K562 (cell line): Measurements from ENCODE around the gene BNIP5. TPM values are rescaled to one million over a fixed set of nuclear protein-coding genes. Genes with fewer than 3 reads are reported as not detected.

Experiments
- CREM ChIP-seq: IDR thresholded peaks from 2 replicates; pipeline ENCODE4 v1.6.1; 2014; ENCODE audit warnings: antibody characterized with exemption, low read depth
- EP300 ChIP-seq: IDR thresholded peaks from 2 replicates; pipeline ENCODE4 v1.6.1; 2012; ENCODE audit warnings: low read length, improper control_type of control experiment
- HNRNPK ChIP-seq: fragments of 200-400 bp; formaldehyde crosslinking; IDR thresholded peaks from one replicate; pipeline ENCODE4 v1.6.1; 2018; ENCODE audit warnings: mild to moderate bottlenecking, low read depth, low read length; ENCODE audit not compliant: poor library complexity, severe bottlenecking
- ILF3 ChIP-seq: fragments of 450-650 bp; IDR thresholded peaks from 2 replicates; pipeline ENCODE4 v1.6.1; 2018; ENCODE audit warnings: antibody characterized with exemption, mild to moderate bottlenecking, moderate library complexity, borderline replicate concordance
- KHSRP ChIP-seq: fragments of 450-650 bp; IDR thresholded peaks from 2 replicates; pipeline ENCODE4 v1.6.1; 2017
- MAFG ChIP-seq: fragments of 450-650 bp; conservative IDR thresholded peaks from 2 replicates; pipeline ENCODE4 v1.6.1; 2016; ENCODE audit warnings: missing genetic modification characterization, missing compliant biosample characterization
- NBN ChIP-seq: fragments of 450-650 bp; IDR thresholded peaks from 2 replicates; pipeline ENCODE4 v1.6.1; 2016; ENCODE audit warnings: low read depth, mild to moderate bottlenecking
- NEUROD1 ChIP-seq: fragments of 150-350 bp; IDR thresholded peaks from 2 replicates; pipeline ENCODE4 v1.6.1; 2014; ENCODE audit warnings: borderline replicate concordance, low read length, low read depth; ENCODE audit not compliant: partially characterized antibody
- POU5F1 ChIP-seq: fragments of 150-350 bp; IDR thresholded peaks from 2 replicates; pipeline ENCODE4 v1.6.1; 2014; ENCODE audit warnings: borderline replicate concordance, low read length, low read depth, mild to moderate bottlenecking; ENCODE audit not compliant: partially characterized antibody
- SAFB ChIP-seq: fragments of 200-400 bp; formaldehyde crosslinking; IDR thresholded peaks from 2 replicates; pipeline ENCODE4 v1.6.1; 2017; ENCODE audit warnings: low read depth, low read length, borderline replicate concordance
- SOX6 ChIP-seq: fragments of 450-650 bp; IDR thresholded peaks from 2 replicates; pipeline ENCODE4 v1.6.1; 2014; ENCODE audit warnings: mild to moderate bottlenecking
- SRSF7 ChIP-seq: fragments of 200-400 bp; formaldehyde crosslinking; optimal IDR thresholded peaks from 2 replicates; pipeline ENCODE3; 2017; ENCODE audit warnings: mild to moderate bottlenecking, low read depth, low read length
- STAG1 ChIP-seq: sonication (generic); formaldehyde crosslinking; IDR thresholded peaks from 2 replicates; pipeline ENCODE4 v1.5.0; 2020; ENCODE audit warnings: missing genetic modification reagents, borderline replicate concordance
- TAF1 ChIP-seq: IDR thresholded peaks from 2 replicates; pipeline ENCODE4 v1.6.1; 2011; ENCODE audit warnings: mild to moderate bottlenecking, low read length, moderate library complexity; ENCODE audit not compliant: insufficient read depth, control insufficient read depth, severe bottlenecking; ENCODE audit errors: extremely low read depth
- THRA ChIP-seq: fragments of 450-650 bp; IDR thresholded peaks from 2 replicates; pipeline ENCODE4 v1.6.1; 2017; ENCODE audit warnings: mild to moderate bottlenecking, moderate library complexity
- THRB ChIP-seq: fragments of 450-650 bp; formaldehyde crosslinking; conservative IDR thresholded peaks from 2 replicates; pipeline ENCODE4 v1.4.0; 2022; ENCODE audit warnings: mild to moderate bottlenecking, missing genetic modification characterization
- XRCC4 ChIP-seq: IDR thresholded peaks from one replicate; pipeline ENCODE4 v1.6.1; 2011; ENCODE audit not compliant: insufficient read depth, insufficient read length; ENCODE audit errors: extremely low read depth
- ZBED1 ChIP-seq: IDR thresholded peaks from 2 replicates; pipeline ENCODE4 v1.6.1; 2014
- ZC3H8 ChIP-seq: fragments of 450-650 bp; IDR thresholded peaks from 2 replicates; pipeline ENCODE4 v1.6.1; 2017
- ZKSCAN1 ChIP-seq: fragments of 150-350 bp; IDR thresholded peaks from 2 replicates; pipeline ENCODE4 v1.6.1; 2016; ENCODE audit warnings: low read depth, low read length
- ZNF197 ChIP-seq: fragments of 200-800 bp; sonication (Bioruptor generic); IDR thresholded peaks from 2 replicates; pipeline ENCODE4 v1.6.1; 2016; ENCODE audit warnings: low read depth, missing genetic modification characterization, missing compliant biosample characterization
- ZNF23 ChIP-seq: fragments of 250-450 bp; sonication (Bioruptor Pico); IDR thresholded peaks from 2 replicates; pipeline ENCODE4 v1.4.0; 2020; ENCODE audit warnings: mild to moderate bottlenecking
- ZNF445 ChIP-seq: fragments of 250-450 bp; sonication (Bioruptor Pico); IDR thresholded peaks from 2 replicates; pipeline ENCODE4 v1.4.0; 2020; ENCODE audit warnings: low read depth, mild to moderate bottlenecking, moderate library complexity
- ZNF639 ChIP-seq, 2 experiments: fragments of 200-800 bp in 1 of 2; sonication (Bioruptor generic) in 1 of 2; sonication (generic) in 1 of 2; formaldehyde crosslinking in 1 of 2; IDR thresholded peaks in 1 of 2; conservative IDR thresholded peaks in 1 of 2; 2 replicates each; pipeline versions ENCODE4 v1.5.0 to v1.6.1; 2016 to 2020; ENCODE audit warnings: missing compliant biosample characterization in 1 of 2, missing genetic modification characterization in 1 of 2, missing genetic modification reagents in 1 of 2
- ZNF707 ChIP-seq: fragments of 250-450 bp; sonication (Bioruptor Pico); conservative IDR thresholded peaks from 2 replicates; pipeline ENCODE4 v1.8.0; 2022; ENCODE audit warnings: inconsistent platforms, mild to moderate bottlenecking, moderate library complexity
- ZNF75A ChIP-seq: fragments of 450-650 bp; formaldehyde crosslinking; IDR thresholded peaks from 2 replicates; pipeline ENCODE4 v1.4.0; 2020; ENCODE audit warnings: mild to moderate bottlenecking
- polyA plus RNA-seq, 8 experiments: library from polyadenylated mRNA; depleted of rRNA in 4 of 8; stranded (reverse) in 5 of 8; unstranded in 3 of 8; fragments of >200 nt; fragmentation: Nextera tagmentation in 2 of 8; fragmentation: Illumina TruSeq in 1 of 8; extraction: Ambion mirVana in 2 of 8; extraction: Trizol in 1 of 8; gene quantifications; 2 replicates each; pipeline versions ENCODE4 v1.2.1 to v1.2.3, GENCODE V29; 2011 to 2014; ENCODE audit warnings: inconsistent platforms in 1 of 8, missing spikeins in 1 of 8
- total RNA-seq, 7 experiments: library from RNA; depleted of rRNA in 6 of 7; stranded (reverse); fragments of >200 nt in 6 of 7; fragmentation: Illumina TruSeq in 2 of 7; extraction: Trizol in 2 of 7; gene quantifications; 2 replicates each; pipeline versions ENCODE4 v1.2.1 to v1.2.3, GENCODE V29; 2011 to 2021; ENCODE audit warnings: low replicate concordance in 1 of 7

The BNIP5 gene
- total and polyA plus RNA-seq, 9 of the 15 experiments (the other 6 are each of a cell fraction or from before 2014, with no cell fraction given), result not detected

GRCh38 chr6:36340618-36341454, 4.1 kb upstream of the BNIP5 start (continued):
- TF ChIP-seq NEUROD1 (no peak), POU5F1 (no peak), HNRNPK (no peak), ZNF445 (CRISPR knock-in tag) (no peak), SOX6 (no peak; the same call in 1 of the 2 replicates), THRA (no peak), ZNF23 (CRISPR knock-in tag) (no peak), ZNF707 (no peak), ZKSCAN1 (0 out of 2 replicates have a peak, but pooled peaks have one; percentile 40), ZC3H8 (peak; percentile 42; the same call in 1 of the 2 replicates), THRB (no peak), CREM (peak; percentile 73), NBN (no peak), ILF3 (no peak), SRSF7 (no peak), XRCC4 (no peak), SAFB (no peak), EP300 (no peak), ZNF639 (CRISPR knock-in tag; conservative IDR thresholded peaks at IDR 0.05 in 1 of 2, IDR thresholded peaks at IDR 0.05 in 1 of 2) (peak in 1 of 2 experiments; percentile 67; a peak in 2 of 4 replicates), TAF1 (no peak), ZBED1 (no peak), KHSRP (no peak), MAFG (tag) (no peak), ZNF75A (no peak), STAG1 (CRISPR knock-in tag) (no peak; the same call in none of the 2 replicates), ZNF197 (0 out of 2 replicates have a peak, but pooled peaks have one; percentile 41)
